HepG2 (cell line): ENCODE data around the gene OR1F1. TPM values are rescaled to one million over a fixed set of nuclear protein-coding genes. Genes with fewer than 3 reads are reported as not detected.
A peak's percentile ranks its signal among the peaks of the same experiment; 100 is the strongest.

Experiments used
- ATAC-seq: fragments of 200-7000 bp; cut with Tn5 transposase; 3 replicates; pipeline ENCODE4 v1.9.1; 2020; ENCODE audit warnings: mild to moderate bottlenecking, moderate library complexity
- BruUV-seq: library from RNA; stranded (reverse); fragments of 400-500 nt; replicated peaks from 2 replicates; lab custom pipeline; 2021; lab: Mats Ljungman, UMichigan
- CTCF ChIA-PET: fragments of 300-600 bp; formaldehyde crosslinking; extraction: SDS; loops from one replicate; lab custom pipeline; 2021; ENCODE audit warnings: low total read pairs, inconsistent platforms, low intra/inter-chr PET ratio; lab: Yijun Ruan, JAX
- POLR2A ChIA-PET: fragments of 350-600 bp; sonication (Branson Sonifier 250); formaldehyde crosslinking; loops from one replicate; lab custom pipeline; 2020; ENCODE audit warnings: antibody characterized with exemption, inconsistent platforms; lab: Yijun Ruan, JAX
- DNase-seq: peaks from one replicate; pipeline ENCODE4 v3.0.0-alpha.2; 2015; ENCODE audit warnings: low spot score
- FAIRE-seq: peaks from 3 replicates; lab custom pipeline; 2011; peaks lifted over from hg19 to GRCh38; lab: Jason Lieb, UNC
- H2AFZ ChIP-seq: one replicate; pipeline ENCODE4 v1.6.1; 2011; ENCODE audit warnings: low read length, inconsistent platforms
- H3K27ac ChIP-seq: fragments of 300-600 bp; 3 replicates; pipeline ENCODE4 v1.8.0; 2011; ENCODE audit warnings: mixed run types, mild to moderate bottlenecking, mixed read lengths, low read length, inconsistent platforms; ENCODE audit not compliant: insufficient read depth; ENCODE audit errors: extremely low read length
- H3K27me3 ChIP-seq, 2 experiments: fragments of 200-600 bp in 1 of 2; 2 replicates in 1 of 2; 3 replicates in 1 of 2; pipeline versions ENCODE4 v1.6.0 to v1.8.0; 2011; ENCODE audit warnings: low read length in 2 of 2, mild to moderate bottlenecking in 2 of 2, moderate library complexity in 2 of 2, inconsistent platforms in 1 of 2; ENCODE audit not compliant: insufficient read depth in 2 of 2, control insufficient read depth in 1 of 2
- H3K36me3 ChIP-seq, 2 experiments: fragments of 200-600 bp in 1 of 2; replicated peaks in 1 of 2; 2 replicates in 1 of 2; 3 replicates in 1 of 2; pipeline versions ENCODE4 v1.5.1 to v1.8.0; 2011; ENCODE audit warnings: low read length in 2 of 2, inconsistent platforms in 1 of 2; ENCODE audit not compliant: insufficient read depth in 2 of 2, control insufficient read depth in 1 of 2
- H3K4me1 ChIP-seq: 2 replicates; pipeline ENCODE4 v1.5.1; 2012; ENCODE audit warnings: low read length, inconsistent platforms; ENCODE audit not compliant: insufficient read depth
- H3K4me2 ChIP-seq: 2 replicates; pipeline ENCODE4 v1.6.0; 2011; ENCODE audit warnings: low read depth, low read length, inconsistent platforms
- H3K4me3 ChIP-seq, 3 experiments: fragments of 200-600 bp in 1 of 3; sonication (generic), shearing (Covaris generic) in 1 of 3; replicated peaks in 1 of 3; 2 replicates each; pipeline ENCODE4 v1.5.1; 2011 to 2016; ENCODE audit warnings: low read length in 3 of 3, inconsistent platforms in 2 of 3, low read depth in 2 of 3, mild to moderate bottlenecking in 2 of 3, control low read depth in 1 of 3, mixed read lengths in 1 of 3; ENCODE audit not compliant: insufficient read depth in 1 of 3
- H3K79me2 ChIP-seq: one replicate; pipeline ENCODE4 v1.6.1; 2011; ENCODE audit warnings: low read length, inconsistent platforms; ENCODE audit not compliant: insufficient read depth
- H3K9ac ChIP-seq: 2 replicates; pipeline ENCODE4 v1.6.0; 2011; ENCODE audit warnings: mild to moderate bottlenecking, low read depth, low read length, inconsistent platforms; ENCODE audit not compliant: insufficient read depth
- H3K9me3 ChIP-seq: 2 replicates; pipeline ENCODE4 v1.5.1; 2012; ENCODE audit warnings: mild to moderate bottlenecking, low read length
- H4K20me1 ChIP-seq: 2 replicates; pipeline ENCODE4 v1.6.0; 2011; ENCODE audit warnings: inconsistent platforms, mild to moderate bottlenecking, low read length, moderate library complexity; ENCODE audit not compliant: insufficient read depth
- RXRA ChIP-seq: sonication (generic); formaldehyde crosslinking; IDR thresholded peaks from 2 replicates; pipeline ENCODE4 v1.5.1; 2020; ENCODE audit warnings: missing genetic modification reagents
- ZNF17 ChIP-seq: sonication (generic); formaldehyde crosslinking; IDR thresholded peaks from 2 replicates; pipeline ENCODE4 v1.5.0; 2020; ENCODE audit warnings: mild to moderate bottlenecking, missing genetic modification reagents
- ZNF891 ChIP-seq: sonication (generic); formaldehyde crosslinking; IDR thresholded peaks from 2 replicates; pipeline ENCODE4 v1.5.0; 2020; ENCODE audit warnings: mild to moderate bottlenecking, missing genetic modification reagents
- WGBS: methylation state at CpG from one replicate; pipeline ENCODE4 v1.1.6; 2017; ENCODE audit warnings: low lambda C conversion rate; 5-methylcytosine and 5-hydroxymethylcytosine counted together
- in situ Hi-C: cut with HindIII; loops from 2 replicates; pipeline ENCODE4 v1.10.0; 2017; ENCODE audit warnings: low pct_unique_long_range_greater_than_20kb; ENCODE audit not compliant: extremely low pct_ligation_motif_present
- intact Hi-C: fragments of 100-400 bp; cut with micrococcal nuclease; formaldehyde crosslinking; loops from one replicate; pipeline ENCODE4 v1.10.0; 2022; ENCODE audit not compliant: unreplicated experiment
- polyA plus RNA-seq, 8 experiments: library from polyadenylated mRNA; depleted of rRNA in 3 of 8; stranded (reverse) in 7 of 8; unstranded in 1 of 8; fragments of >200 nt; fragmentation: Illumina TruSeq in 4 of 8; extraction: Trizol in 4 of 8; gene quantifications; 2 replicates each; pipeline versions ENCODE4 v1.2.1 to v1.2.3, GENCODE V29; 2011 to 2016; ENCODE audit warnings: low read depth in 4 of 8, missing spikeins in 1 of 8, mixed read lengths in 1 of 8; ENCODE audit not compliant: insufficient read depth in 1 of 8
- total RNA-seq, 5 experiments: library from RNA; depleted of rRNA; stranded (reverse); fragments of >200 nt; fragmentation: Illumina TruSeq; extraction: Trizol; gene quantifications; 2 replicates each; pipeline ENCODE4 v1.2.3, GENCODE V29; 2016; ENCODE audit warnings: low read depth in 1 of 5
- TF ChIP-seq, protein P1 (sequence below): sonication (generic); formaldehyde crosslinking; IDR thresholded peaks from 2 replicates; pipeline ENCODE4 v1.4.0; 2020; ENCODE audit warnings: missing genetic modification reagents
- TF ChIP-seq, protein P2 (sequence below): IDR thresholded peaks from 2 replicates; pipeline ENCODE4 v1.6.1; 2012; ENCODE audit warnings: inconsistent platforms
- TF ChIP-seq, protein P3 (sequence below): IDR thresholded peaks from 2 replicates; pipeline ENCODE4 v1.6.1; 2018; ENCODE audit warnings: missing genetic modification reagents, mild to moderate bottlenecking, missing compliant biosample characterization
- TF ChIP-seq, protein P4 (sequence below): fragments of 450-650 bp; IDR thresholded peaks from 2 replicates; pipeline ENCODE4 v1.6.1; 2017

Gene OR1F1
- total and polyA plus RNA-seq, 2 of the 13 experiments (the other 11 are each of a cell fraction or from before 2014, with no cell fraction given): 0.90 TPM; not detected in 1

DNA sequence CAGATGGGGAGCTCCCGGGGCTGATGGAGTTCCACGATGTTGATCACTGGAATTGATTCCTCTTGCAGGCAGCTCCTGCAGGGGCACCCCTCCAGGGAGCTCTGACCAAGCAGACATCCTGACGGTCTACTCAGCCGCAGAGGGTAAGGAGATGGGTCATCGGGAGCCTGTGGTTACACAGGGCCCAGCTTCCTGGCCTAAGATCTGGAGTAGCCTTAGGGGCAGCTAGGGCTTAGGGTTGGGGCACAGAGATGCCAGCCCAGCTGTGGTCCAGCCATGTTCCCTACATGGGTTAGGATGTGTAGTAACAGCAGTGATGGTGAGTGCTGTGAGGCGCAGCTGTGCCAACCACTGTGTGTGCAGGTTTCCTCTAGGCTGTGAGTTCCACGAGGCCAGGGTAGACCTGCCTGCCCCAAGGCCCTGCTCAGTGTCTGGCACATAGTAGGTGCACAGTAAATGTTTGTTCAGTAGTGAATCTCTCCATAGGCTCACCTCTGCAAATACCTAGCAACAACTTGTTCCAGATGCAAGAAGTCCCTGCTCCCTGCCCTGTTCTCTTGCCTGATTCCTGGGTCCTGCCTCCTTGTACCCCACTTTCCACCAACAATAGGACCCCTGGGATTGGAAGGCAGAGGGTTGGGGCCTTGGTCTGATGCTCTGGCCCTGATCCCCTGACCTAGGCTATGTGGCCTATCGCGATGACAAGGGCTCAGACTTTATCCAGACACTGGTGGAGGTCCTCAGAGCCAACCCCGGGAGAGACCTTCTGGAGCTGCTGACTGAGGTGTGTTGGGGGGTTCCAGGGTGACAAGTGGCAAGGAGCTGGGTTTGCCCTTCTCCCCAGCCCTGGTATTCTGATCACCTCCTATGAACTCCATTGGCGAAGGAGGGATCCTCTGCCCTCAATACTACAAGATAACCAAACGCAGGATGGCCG is 39.5 kb upstream of the OR1F1 start (continued):
- TF ChIP-seq, protein P1, sequence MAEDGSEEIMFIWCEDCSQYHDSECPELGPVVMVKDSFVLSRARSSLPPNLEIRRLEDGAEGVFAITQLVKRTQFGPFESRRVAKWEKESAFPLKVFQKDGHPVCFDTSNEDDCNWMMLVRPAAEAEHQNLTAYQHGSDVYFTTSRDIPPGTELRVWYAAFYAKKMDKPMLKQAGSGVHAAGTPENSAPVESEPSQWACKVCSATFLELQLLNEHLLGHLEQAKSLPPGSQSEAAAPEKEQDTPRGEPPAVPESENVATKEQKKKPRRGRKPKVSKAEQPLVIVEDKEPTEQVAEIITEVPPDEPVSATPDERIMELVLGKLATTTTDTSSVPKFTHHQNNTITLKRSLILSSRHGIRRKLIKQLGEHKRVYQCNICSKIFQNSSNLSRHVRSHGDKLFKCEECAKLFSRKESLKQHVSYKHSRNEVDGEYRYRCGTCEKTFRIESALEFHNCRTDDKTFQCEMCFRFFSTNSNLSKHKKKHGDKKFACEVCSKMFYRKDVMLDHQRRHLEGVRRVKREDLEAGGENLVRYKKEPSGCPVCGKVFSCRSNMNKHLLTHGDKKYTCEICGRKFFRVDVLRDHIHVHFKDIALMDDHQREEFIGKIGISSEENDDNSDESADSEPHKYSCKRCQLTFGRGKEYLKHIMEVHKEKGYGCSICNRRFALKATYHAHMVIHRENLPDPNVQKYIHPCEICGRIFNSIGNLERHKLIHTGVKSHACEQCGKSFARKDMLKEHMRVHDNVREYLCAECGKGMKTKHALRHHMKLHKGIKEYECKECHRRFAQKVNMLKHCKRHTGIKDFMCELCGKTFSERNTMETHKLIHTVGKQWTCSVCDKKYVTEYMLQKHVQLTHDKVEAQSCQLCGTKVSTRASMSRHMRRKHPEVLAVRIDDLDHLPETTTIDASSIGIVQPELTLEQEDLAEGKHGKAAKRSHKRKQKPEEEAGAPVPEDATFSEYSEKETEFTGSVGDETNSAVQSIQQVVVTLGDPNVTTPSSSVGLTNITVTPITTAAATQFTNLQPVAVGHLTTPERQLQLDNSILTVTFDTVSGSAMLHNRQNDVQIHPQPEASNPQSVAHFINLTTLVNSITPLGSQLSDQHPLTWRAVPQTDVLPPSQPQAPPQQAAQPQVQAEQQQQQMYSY (CRISPR knock-in tag): no peak
- TF ChIP-seq RXRA (CRISPR knock-in tag): 0 out of 2 replicates have a peak, but pooled peaks have one; percentile 10
- TF ChIP-seq, protein P2, sequence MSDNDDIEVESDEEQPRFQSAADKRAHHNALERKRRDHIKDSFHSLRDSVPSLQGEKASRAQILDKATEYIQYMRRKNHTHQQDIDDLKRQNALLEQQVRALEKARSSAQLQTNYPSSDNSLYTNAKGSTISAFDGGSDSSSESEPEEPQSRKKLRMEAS: no peak
- TF ChIP-seq, protein P3, sequence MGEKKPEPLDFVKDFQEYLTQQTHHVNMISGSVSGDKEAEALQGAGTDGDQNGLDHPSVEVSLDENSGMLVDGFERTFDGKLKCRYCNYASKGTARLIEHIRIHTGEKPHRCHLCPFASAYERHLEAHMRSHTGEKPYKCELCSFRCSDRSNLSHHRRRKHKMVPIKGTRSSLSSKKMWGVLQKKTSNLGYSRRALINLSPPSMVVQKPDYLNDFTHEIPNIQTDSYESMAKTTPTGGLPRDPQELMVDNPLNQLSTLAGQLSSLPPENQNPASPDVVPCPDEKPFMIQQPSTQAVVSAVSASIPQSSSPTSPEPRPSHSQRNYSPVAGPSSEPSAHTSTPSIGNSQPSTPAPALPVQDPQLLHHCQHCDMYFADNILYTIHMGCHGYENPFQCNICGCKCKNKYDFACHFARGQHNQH (CRISPR knock-in tag): no peak

DNA sequence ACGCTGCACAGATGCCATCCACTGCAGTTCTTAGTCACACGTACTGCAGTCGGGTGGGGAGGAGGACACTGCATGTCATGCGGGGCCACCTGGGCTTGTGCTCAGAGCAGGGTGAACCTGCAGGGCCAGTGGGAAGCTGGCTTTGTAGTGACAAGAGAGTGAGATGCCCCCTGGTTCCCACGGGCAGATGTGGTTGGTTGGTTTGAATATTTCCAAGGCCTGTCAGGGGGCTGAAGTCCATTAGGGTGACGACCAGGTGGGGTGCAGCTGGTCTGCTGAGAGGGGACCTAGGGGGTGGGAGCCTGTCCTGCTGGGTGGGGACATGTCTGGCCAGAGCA is 38.8 kb upstream of the OR1F1 start:
- Histone ChIP-seq H3K79me2 (no peaks in the 10 kb centered on the region), H2AFZ (no peak overlapping the region), H3K9me3 (no peaks in the 10 kb centered on the region), H3K36me3 (no peaks in the 10 kb centered on the region), H3K27ac (no peak overlapping the region), H3K4me2 (peak overlapping the region; percentile 97), H3K4me1 (peaks cover 56% of the 10 kb centered on the region), H4K20me1 (no peaks in the 10 kb centered on the region), H3K27me3 (peaks cover 0 to 26% of the 10 kb centered on the region in 2 experiments; a peak in 3 of 5 replicates), H3K9ac (peak overlapping the region; percentile 65), H3K4me3 (peak overlapping the region in 2 of 3 experiments; percentile 57 to 78; a peak in 4 of 6 replicates)
- in situ Hi-C loops (no loop called here), intact Hi-C loops (no loop called here)
- FAIRE-seq: no peak
- WGBS: 7% methylated on average over 3 of the region's 6 CpGs
- TF ChIP-seq ZNF17 (CRISPR knock-in tag) (0 out of 2 replicates have a peak, but pooled peaks have one; percentile 1), ZNF891 (CRISPR knock-in tag) (0 out of 2 replicates have a peak, but pooled peaks have one; percentile 11)
- TF ChIP-seq, protein P4, sequence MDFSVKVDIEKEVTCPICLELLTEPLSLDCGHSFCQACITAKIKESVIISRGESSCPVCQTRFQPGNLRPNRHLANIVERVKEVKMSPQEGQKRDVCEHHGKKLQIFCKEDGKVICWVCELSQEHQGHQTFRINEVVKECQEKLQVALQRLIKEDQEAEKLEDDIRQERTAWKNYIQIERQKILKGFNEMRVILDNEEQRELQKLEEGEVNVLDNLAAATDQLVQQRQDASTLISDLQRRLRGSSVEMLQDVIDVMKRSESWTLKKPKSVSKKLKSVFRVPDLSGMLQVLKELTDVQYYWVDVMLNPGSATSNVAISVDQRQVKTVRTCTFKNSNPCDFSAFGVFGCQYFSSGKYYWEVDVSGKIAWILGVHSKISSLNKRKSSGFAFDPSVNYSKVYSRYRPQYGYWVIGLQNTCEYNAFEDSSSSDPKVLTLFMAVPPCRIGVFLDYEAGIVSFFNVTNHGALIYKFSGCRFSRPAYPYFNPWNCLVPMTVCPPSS: no peak
- BruUV-seq: no TSS peak
- DNase-seq: no peak
- POLR2A ChIA-PET: interaction anchor here (1.0 to 4.7 kb wide), 6 partner anchors 11 to 50 kb away, joined by 3 to 81 read pairs (median 12); partner anchors contain the start of genes ZNF213 and ZSCAN10
- no peak for ATAC-seq
- CTCF ChIA-PET: interaction anchor here (1.1 kb wide), 1 partner anchor 17 kb away, joined by 3 read pairs; no protein-coding TSS in a partner anchor
